Neuronal stem cell (in vitro differentiated cells): ENCODE data around the gene MCEMP1.
A peak's percentile ranks its signal among the peaks of the same experiment; 100 is the strongest.
"Not testable (repeated sequence)": the region's sequence is repeated elsewhere in the genome, so short reads cannot be mapped to it uniquely, and the experiment has no call there.

ENCODE experiments used
- DNase-seq: peaks from one replicate; pipeline ENCODE4 v3.0.0-alpha.2; 2013; ENCODE audit warnings: low spot score
- H2AFZ ChIP-seq: one replicate; pipeline ENCODE4 v1.6.1; 2013; ENCODE audit warnings: mild to moderate bottlenecking, low read length, inconsistent platforms
- H2AK5ac ChIP-seq: 2 replicates; pipeline ENCODE4 v1.6.1; 2013; ENCODE audit warnings: low read depth, mild to moderate bottlenecking, inconsistent platforms, low read length, moderate library complexity, mixed read lengths
- H2BK120ac ChIP-seq: 2 replicates; pipeline ENCODE4 v1.6.1; 2013; ENCODE audit warnings: low read depth, mild to moderate bottlenecking, inconsistent platforms, low read length, moderate library complexity, mixed read lengths
- H2BK12ac ChIP-seq: one replicate; pipeline ENCODE4 v1.6.1; 2013; ENCODE audit warnings: low read length, inconsistent platforms
- H2BK15ac ChIP-seq: 2 replicates; pipeline ENCODE4 v1.6.1; 2013; ENCODE audit warnings: mild to moderate bottlenecking, low read length, inconsistent platforms, mixed read lengths
- H2BK5ac ChIP-seq: one replicate; pipeline ENCODE4 v1.6.1; 2013; ENCODE audit warnings: inconsistent platforms, mild to moderate bottlenecking, low read length, moderate library complexity
- H3K14ac ChIP-seq: one replicate; pipeline ENCODE4 v1.6.1; 2013; ENCODE audit warnings: low read length, inconsistent platforms
- H3K18ac ChIP-seq: 2 replicates; pipeline ENCODE4 v1.6.1; 2013; ENCODE audit warnings: low read length, inconsistent platforms
- H3K23ac ChIP-seq: 2 replicates; pipeline ENCODE4 v1.6.1; 2013; ENCODE audit warnings: low read depth, mild to moderate bottlenecking, mixed read lengths, low read length, inconsistent platforms; ENCODE audit not compliant: poor library complexity
- H3K27ac ChIP-seq: replicated peaks from 3 replicates; pipeline ENCODE4 v1.5.1; 2013; ENCODE audit warnings: low read length, inconsistent platforms
- H3K27me3 ChIP-seq, 3 experiments: 2 replicates each; pipeline ENCODE4 v1.6.1; 2013; ENCODE audit warnings: low read length in 3 of 3, mild to moderate bottlenecking in 2 of 3, inconsistent platforms in 1 of 3, low read depth in 1 of 3, mixed read lengths in 1 of 3, moderate library complexity in 1 of 3; ENCODE audit not compliant: control insufficient read depth in 3 of 3, insufficient read depth in 3 of 3
- H3K36me3 ChIP-seq, 2 donors: replicated peaks in 1 of 2; 2 replicates each; pipeline ENCODE4 v1.6.1; 2013; ENCODE audit warnings: low read length in 2 of 2; ENCODE audit not compliant: control insufficient read depth in 2 of 2, insufficient read depth in 2 of 2
- H3K4ac ChIP-seq: 2 replicates; pipeline ENCODE4 v1.6.1; 2013; ENCODE audit warnings: inconsistent platforms, mild to moderate bottlenecking, low read length, moderate library complexity
- H3K4me1 ChIP-seq, 2 donors: 1 replicate in 1 of 2; 2 replicates in 1 of 2; pipeline ENCODE4 v1.6.1; 2013; ENCODE audit warnings: low read length in 2 of 2, low read depth in 1 of 2; ENCODE audit not compliant: control insufficient read depth in 2 of 2, insufficient read depth in 1 of 2
- H3K4me2 ChIP-seq: one replicate; pipeline ENCODE4 v1.6.1; 2013; ENCODE audit warnings: mild to moderate bottlenecking, low read length, inconsistent platforms; ENCODE audit not compliant: insufficient read depth, poor library complexity, severe bottlenecking
- H3K4me3 ChIP-seq, 2 donors: 2 replicates each; pipeline ENCODE4 v1.5.1; 2013; ENCODE audit warnings: low read length in 2 of 2, mild to moderate bottlenecking in 2 of 2, inconsistent platforms in 1 of 2, moderate library complexity in 1 of 2
- H3K79me1 ChIP-seq: one replicate; pipeline ENCODE4 v1.6.1; 2013; ENCODE audit warnings: low read depth, mild to moderate bottlenecking, inconsistent platforms, low read length, moderate library complexity
- H3K9ac ChIP-seq: one replicate; pipeline ENCODE4 v1.6.1; 2013; ENCODE audit warnings: mild to moderate bottlenecking, low read depth, low read length, inconsistent platforms; ENCODE audit not compliant: poor library complexity
- H3K9me3 ChIP-seq, 2 donors: replicated peaks in 1 of 2; 2 replicates each; pipeline versions ENCODE3 to v1.6.1; 2013; ENCODE audit warnings: low read length in 2 of 2, mild to moderate bottlenecking in 2 of 2, inconsistent platforms in 1 of 2, low read depth in 1 of 2, mixed read lengths in 1 of 2, moderate library complexity in 1 of 2; ENCODE audit not compliant: control insufficient read depth in 2 of 2, insufficient read depth in 1 of 2
- H4K8ac ChIP-seq: one replicate; pipeline ENCODE4 v1.6.1; 2013; ENCODE audit warnings: low read depth, mild to moderate bottlenecking, inconsistent platforms, low read length, moderate library complexity
- H4K91ac ChIP-seq: one replicate; pipeline ENCODE4 v1.6.1; 2013; ENCODE audit warnings: low read length, low read depth, mild to moderate bottlenecking, inconsistent platforms; ENCODE audit not compliant: poor library complexity
- WGBS, 2 donors: extraction: QIAGEN DNeasy Blood & Tissue Kit; methylation state at CpG; one replicate each; pipeline ENCODE4 v1.1.7; 2013; ENCODE audit warnings: missing lambda C conversion rate in 2 of 2, mixed read lengths in 1 of 2; ENCODE audit not compliant: insufficient read length in 2 of 2, insufficient replicate concordance in 1 of 2; ENCODE audit errors: extremely low coverage in 2 of 2; 5-methylcytosine and 5-hydroxymethylcytosine counted together

MCEMP1 gene

GRCh38 chr19:7643629-7644549 lies 33.0 kb upstream of the MCEMP1 start:
- DNase-seq = not testable (repeated sequence)

GRCh38 chr19:7644550-7644877 lies 32.4 kb upstream of the MCEMP1 start:
- Histone ChIP-seq H3K9me3 (peaks cover 0 to 8% of the 10 kb centered on the region in 2 donors), H3K36me3 (peaks cover 0 to 3% of the 10 kb centered on the region in 2 donors), H3K4ac (no peak overlapping the region), H3K4me1 (peaks cover 0 to 3% of the 10 kb centered on the region in 2 donors), H3K9ac (no peak overlapping the region), H2BK120ac (no peak overlapping the region), H2BK5ac (no peak overlapping the region), H3K23ac (no peak overlapping the region), H3K14ac (no peak overlapping the region), H4K8ac (no peak overlapping the region), H3K18ac (no peak overlapping the region), H3K4me3 (peak overlapping the region in 1 of 2 donors; percentile 22), H2AK5ac (no peak overlapping the region), H3K27ac (no peak overlapping the region), H4K91ac (no peak overlapping the region), H3K79me1 (peaks cover 5% of the 10 kb centered on the region), H2AFZ (no peak overlapping the region), H2BK15ac (no peak overlapping the region), H2BK12ac (no peak overlapping the region), H3K4me2 (no peak overlapping the region), H3K27me3 (peaks cover 0 to 10% (median 2%) of the 10 kb centered on the region in 3 experiments)
- WGBS, 2 donors = no CpG with 5 or more reads among the region's 20 CpGs
- no peak for DNase-seq

More at GRCh38 chr19:7643629-7644549, 33.0 kb upstream of the MCEMP1 start:
- not testable (repeated sequence) for H3K4me2 ChIP-seq, H4K91ac ChIP-seq, H3K4me1 ChIP-seq, H2BK12ac ChIP-seq, H2BK15ac ChIP-seq, H2AFZ ChIP-seq, H3K4ac ChIP-seq, H3K36me3 ChIP-seq, H3K27ac ChIP-seq, H3K27me3 ChIP-seq, H4K8ac ChIP-seq, H3K79me1 ChIP-seq, H2AK5ac ChIP-seq, H3K9ac ChIP-seq, H3K14ac ChIP-seq, H2BK120ac ChIP-seq, H3K18ac ChIP-seq, H3K9me3 ChIP-seq
- Histone ChIP-seq H2BK5ac (peak overlapping the region; percentile 24), H3K4me3 (peak overlapping the region in 1 of 2 donors; percentile 22), H3K23ac (peak overlapping the region; percentile 89)
- no CpG with 5 or more reads among the region's 10 CpGs for WGBS, 2 donors

GRCh38 chr19:7645163-7645562 lies 31.7 kb upstream of the MCEMP1 start:
- H3K27me3 ChIP-seq = peaks cover 0 to 10% (median 0%) of the 10 kb centered on the region in 3 experiments
- peak overlapping the region; percentile 24 for H2BK5ac ChIP-seq
- no peak overlapping the region for H4K8ac ChIP-seq
- no peak overlapping the region for H3K4me3 ChIP-seq
- H3K18ac ChIP-seq = no peak overlapping the region
- no peak overlapping the region for H2AFZ ChIP-seq
- no peak overlapping the region for H2BK120ac ChIP-seq
- peak overlapping the region; percentile 75 for H2AK5ac ChIP-seq
- no peaks in the 10 kb centered on the region for H3K36me3 ChIP-seq
- no peak overlapping the region for H4K91ac ChIP-seq
- no peak overlapping the region for H3K27ac ChIP-seq
- H3K9me3 ChIP-seq = peaks cover 0 to 2% of the 10 kb centered on the region in 2 donors
- H3K4me2 ChIP-seq = no peak overlapping the region
- H3K4me1 ChIP-seq = no peaks in the 10 kb centered on the region
- no peak overlapping the region for H3K4ac ChIP-seq
- WGBS, 2 donors = no CpG with 5 or more reads among the region's 14 CpGs
- no peak overlapping the region for H3K23ac ChIP-seq
- H3K79me1 ChIP-seq = peaks cover 2% of the 10 kb centered on the region
- H3K9ac ChIP-seq = no peak overlapping the region
- H2BK12ac ChIP-seq = no peak overlapping the region
- no peak overlapping the region for H3K14ac ChIP-seq
- H2BK15ac ChIP-seq = no peak overlapping the region
- DNase-seq = no peak

GRCh38 chr19:7645656-7646425 lies 31.0 kb upstream of the MCEMP1 start:
- Histone ChIP-seq H2BK5ac (no peak overlapping the region), H2BK12ac (peak overlapping the region; percentile 73), H3K4me3 (no peak overlapping the region), H3K27me3 (peaks cover 0 to 17% (median under 1%) of the 10 kb centered on the region in 3 experiments), H3K18ac (no peak overlapping the region), H3K27ac (no peak overlapping the region), H2AFZ (peak overlapping the region; percentile 17), H3K79me1 (peaks cover 2% of the 10 kb centered on the region), H2BK15ac (no peak overlapping the region), H4K91ac (no peak overlapping the region), H3K36me3 (no peaks in the 10 kb centered on the region), H3K4me1 (no peaks in the 10 kb centered on the region), H2AK5ac (peak overlapping the region; percentile 75), H3K9ac (no peak overlapping the region), H2BK120ac (no peak overlapping the region), H3K9me3 (no peaks in the 10 kb centered on the region), H3K4ac (no peak overlapping the region), H4K8ac (no peak overlapping the region), H3K14ac (no peak overlapping the region), H3K4me2 (no peak overlapping the region), H3K23ac (no peak overlapping the region)
- no peak for DNase-seq
- WGBS, 2 donors = no CpG with 5 or more reads among the region's 20 CpGs
